K562 (cell line): ENCODE measurements around the gene SLC7A11. TPM values are rescaled to one million over a fixed set of nuclear protein-coding genes. Genes with fewer than 3 reads are reported as not detected.

Experiments used
- CBFB ChIP-seq: sonication (generic); formaldehyde crosslinking; IDR thresholded peaks from 2 replicates; pipeline ENCODE4 v1.4.0; 2020; ENCODE audit warnings: mild to moderate bottlenecking, missing genetic modification reagents
- CCNT2 ChIP-seq: IDR thresholded peaks from 2 replicates; pipeline ENCODE4 v1.6.1; 2011; ENCODE audit warnings: borderline replicate concordance, low read depth, mild to moderate bottlenecking, moderate library complexity, mixed read lengths, low read length; ENCODE audit not compliant: insufficient read length; ENCODE audit errors: extremely low read depth
- CREB1 ChIP-seq, 2 experiments: sonication (generic) in 1 of 2; formaldehyde crosslinking in 1 of 2; IDR thresholded peaks; 2 replicates each; pipeline versions ENCODE4 v1.6.1 to v1.8.0; 2012 to 2022; ENCODE audit warnings: inconsistent platforms in 1 of 2, mild to moderate bottlenecking in 1 of 2, missing genetic modification reagents in 1 of 2, moderate library complexity in 1 of 2
- ETS2 ChIP-seq: IDR thresholded peaks from 2 replicates; pipeline ENCODE4 v1.6.1; 2016; ENCODE audit warnings: borderline replicate concordance, missing genetic modification characterization, mild to moderate bottlenecking, moderate library complexity, missing compliant biosample characterization; ENCODE audit not compliant: poor library complexity, severe bottlenecking
- EZH2 ChIP-seq: IDR thresholded peaks from 2 replicates; pipeline ENCODE4 v1.6.1; 2012; ENCODE audit warnings: low read depth, mild to moderate bottlenecking, inconsistent platforms, low read length, borderline replicate concordance
- HCFC1 ChIP-seq: IDR thresholded peaks from 2 replicates; pipeline ENCODE4 v1.6.1; 2012; ENCODE audit warnings: low read depth, low read length, improper control_type of control experiment
- ILK ChIP-seq: fragments of 450-650 bp; IDR thresholded peaks from 2 replicates; pipeline ENCODE4 v1.6.1; 2016; ENCODE audit warnings: missing genetic modification characterization, low read depth, mild to moderate bottlenecking, missing compliant biosample characterization, moderate library complexity, borderline replicate concordance
- KDM5B ChIP-seq: fragments of 200-600 bp; sonication (generic); IDR thresholded peaks from 2 replicates; pipeline ENCODE4 v1.6.1; 2012; ENCODE audit warnings: low read depth, mild to moderate bottlenecking, moderate library complexity, low read length, control low read depth, inconsistent platforms; ENCODE audit not compliant: insufficient replicate concordance
- MAFK ChIP-seq: IDR thresholded peaks from 2 replicates; pipeline ENCODE4 v1.6.1; 2011; ENCODE audit warnings: low read length, improper control_type of control experiment
- MEIS2 ChIP-seq: fragments of 450-650 bp; IDR thresholded peaks from 2 replicates; pipeline ENCODE4 v1.6.1; 2014; ENCODE audit warnings: mild to moderate bottlenecking; ENCODE audit not compliant: partially characterized antibody
- NCOR1 ChIP-seq: fragments of 450-650 bp; IDR thresholded peaks from 2 replicates; pipeline ENCODE4 v1.6.1; 2016; ENCODE audit warnings: mild to moderate bottlenecking, moderate library complexity
- OTX1 ChIP-seq: fragments of 450-650 bp; formaldehyde crosslinking; IDR thresholded peaks from 2 replicates; pipeline ENCODE4 v1.4.0; 2022; ENCODE audit warnings: mild to moderate bottlenecking
- PTTG1 ChIP-seq: fragments of 450-650 bp; IDR thresholded peaks from 2 replicates; pipeline ENCODE4 v1.6.1; 2016; ENCODE audit warnings: low read depth, mild to moderate bottlenecking, missing genetic modification characterization, missing compliant biosample characterization
- SETDB1 ChIP-seq: IDR thresholded peaks from one replicate; pipeline ENCODE4 v1.6.1; 2012; ENCODE audit warnings: low read length, control low read depth, inconsistent platforms
- SUPT5H ChIP-seq: fragments of 450-650 bp; IDR thresholded peaks from 2 replicates; pipeline ENCODE4 v1.6.1; 2016
- TEAD4 ChIP-seq, 2 experiments: sonication (generic) in 1 of 2; formaldehyde crosslinking in 1 of 2; IDR thresholded peaks; 2 replicates each; pipeline versions ENCODE4 v1.6.1 to v1.8.0; 2012 to 2022; ENCODE audit warnings: borderline replicate concordance in 1 of 2, inconsistent platforms in 1 of 2, low read length in 1 of 2, mild to moderate bottlenecking in 1 of 2, missing genetic modification reagents in 1 of 2
- THRAP3 ChIP-seq: fragments of 450-650 bp; IDR thresholded peaks from 2 replicates; pipeline ENCODE4 v1.6.1; 2016; ENCODE audit warnings: mild to moderate bottlenecking, inconsistent platforms, borderline replicate concordance
- ZFX ChIP-seq: sonication (generic); formaldehyde crosslinking; IDR thresholded peaks from 2 replicates; pipeline ENCODE4 v1.8.0; 2022; ENCODE audit warnings: mild to moderate bottlenecking, missing genetic modification reagents, moderate library complexity
- ZNF140 ChIP-seq: fragments of 250-450 bp; sonication (Bioruptor Pico); IDR thresholded peaks from 2 replicates; pipeline ENCODE4 v1.8.0; 2021; ENCODE audit warnings: moderate library complexity, mild to moderate bottlenecking, inconsistent platforms
- ZNF707 ChIP-seq: fragments of 250-450 bp; sonication (Bioruptor Pico); conservative IDR thresholded peaks from 2 replicates; pipeline ENCODE4 v1.8.0; 2022; ENCODE audit warnings: inconsistent platforms, mild to moderate bottlenecking, moderate library complexity
- ZNF77 ChIP-seq: fragments of 250-450 bp; sonication (Bioruptor Pico); IDR thresholded peaks from 2 replicates; pipeline ENCODE4 v1.5.0; 2020
- polyA plus RNA-seq, 8 experiments: library from polyadenylated mRNA; depleted of rRNA in 4 of 8; stranded (reverse) in 5 of 8; unstranded in 3 of 8; fragments of >200 nt; fragmentation: Nextera tagmentation in 2 of 8; fragmentation: Illumina TruSeq in 1 of 8; extraction: Ambion mirVana in 2 of 8; extraction: Trizol in 1 of 8; gene quantifications; 2 replicates each; pipeline versions ENCODE4 v1.2.1 to v1.2.3, GENCODE V29; 2011 to 2014; ENCODE audit warnings: inconsistent platforms in 1 of 8, missing spikeins in 1 of 8
- total RNA-seq, 7 experiments: library from RNA; depleted of rRNA in 6 of 7; stranded (reverse); fragments of >200 nt in 6 of 7; fragmentation: Illumina TruSeq in 2 of 7; extraction: Trizol in 2 of 7; gene quantifications; 2 replicates each; pipeline versions ENCODE4 v1.2.1 to v1.2.3, GENCODE V29; 2011 to 2021; ENCODE audit warnings: low replicate concordance in 1 of 7
- TF ChIP-seq, protein P1 (sequence below): fragments of 250-450 bp; sonication (Bioruptor Pico); IDR thresholded peaks from 2 replicates; pipeline ENCODE4 v1.5.0; 2022; ENCODE audit warnings: mild to moderate bottlenecking
- TF ChIP-seq, protein P2 (sequence below): fragments of 250-450 bp; sonication (Bioruptor Pico); IDR thresholded peaks from 2 replicates; pipeline ENCODE4 v1.8.0; 2021; ENCODE audit warnings: moderate library complexity, mild to moderate bottlenecking, inconsistent platforms

SLC7A11 gene
- total and polyA plus RNA-seq, 9 of the 15 experiments (the other 6 are each of a cell fraction or from before 2014, with no cell fraction given), result 4.5 to 26.1 (median 13.5) TPM

- peak; percentile 96 for TF ChIP-seq KDM5B
- TF ChIP-seq ETS2, result no peak
- TF ChIP-seq ZFX, result no peak
- no peak for TF ChIP-seq EZH2
- TF ChIP-seq HCFC1, result 0 out of 2 replicates have a peak, but pooled peaks have one; percentile 32
- TF ChIP-seq CCNT2, result no peak
- TF ChIP-seq ZNF707 (CRISPR knock-in tag), result no peak
- TF ChIP-seq ZNF77 (CRISPR knock-in tag), result no peak
- TF ChIP-seq MAFK, result peak; percentile 92
- TF ChIP-seq PTTG1 (tag), result no peak
- peak; percentile 68 for TF ChIP-seq TEAD4 (IDR thresholded peaks at IDR 0.05; ENCODE audit: low read length)
- no peak for TF ChIP-seq TEAD4 (CRISPR knock-in tag; IDR thresholded peaks at IDR 0.05; ENCODE audit: borderline replicate concordance)
- TF ChIP-seq ZNF140 (CRISPR knock-in tag), result no peak
- TF ChIP-seq THRAP3, result no peak
- TF ChIP-seq, protein P1, sequence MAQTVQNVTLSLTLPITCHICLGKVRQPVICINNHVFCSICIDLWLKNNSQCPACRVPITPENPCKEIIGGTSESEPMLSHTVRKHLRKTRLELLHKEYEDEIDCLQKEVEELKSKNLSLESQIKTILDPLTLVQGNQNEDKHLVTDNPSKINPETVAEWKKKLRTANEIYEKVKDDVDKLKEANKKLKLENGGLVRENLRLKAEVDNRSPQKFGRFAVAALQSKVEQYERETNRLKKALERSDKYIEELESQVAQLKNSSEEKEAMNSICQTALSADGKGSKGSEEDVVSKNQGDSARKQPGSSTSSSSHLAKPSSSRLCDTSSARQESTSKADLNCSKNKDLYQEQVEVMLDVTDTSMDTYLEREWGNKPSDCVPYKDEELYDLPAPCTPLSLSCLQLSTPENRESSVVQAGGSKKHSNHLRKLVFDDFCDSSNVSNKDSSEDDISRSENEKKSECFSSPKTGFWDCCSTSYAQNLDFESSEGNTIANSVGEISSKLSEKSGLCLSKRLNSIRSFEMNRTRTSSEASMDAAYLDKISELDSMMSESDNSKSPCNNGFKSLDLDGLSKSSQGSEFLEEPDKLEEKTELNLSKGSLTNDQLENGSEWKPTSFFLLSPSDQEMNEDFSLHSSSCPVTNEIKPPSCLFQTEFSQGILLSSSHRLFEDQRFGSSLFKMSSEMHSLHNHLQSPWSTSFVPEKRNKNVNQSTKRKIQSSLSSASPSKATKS (CRISPR knock-in tag), result no peak
- TF ChIP-seq OTX1 (CRISPR knock-in tag), result no peak
- no peak for TF ChIP-seq ILK (tag)
- TF ChIP-seq SETDB1, result no peak
- TF ChIP-seq CREB1 (IDR thresholded peaks at IDR 0.05), result peak; percentile 57; the same call in 1 of the 2 replicates
- TF ChIP-seq CREB1 (CRISPR knock-in tag; IDR thresholded peaks at IDR 0.05), result no peak
- peak; percentile 80 for TF ChIP-seq MEIS2
- peak; percentile 95 for TF ChIP-seq SUPT5H
- TF ChIP-seq, protein P2, sequence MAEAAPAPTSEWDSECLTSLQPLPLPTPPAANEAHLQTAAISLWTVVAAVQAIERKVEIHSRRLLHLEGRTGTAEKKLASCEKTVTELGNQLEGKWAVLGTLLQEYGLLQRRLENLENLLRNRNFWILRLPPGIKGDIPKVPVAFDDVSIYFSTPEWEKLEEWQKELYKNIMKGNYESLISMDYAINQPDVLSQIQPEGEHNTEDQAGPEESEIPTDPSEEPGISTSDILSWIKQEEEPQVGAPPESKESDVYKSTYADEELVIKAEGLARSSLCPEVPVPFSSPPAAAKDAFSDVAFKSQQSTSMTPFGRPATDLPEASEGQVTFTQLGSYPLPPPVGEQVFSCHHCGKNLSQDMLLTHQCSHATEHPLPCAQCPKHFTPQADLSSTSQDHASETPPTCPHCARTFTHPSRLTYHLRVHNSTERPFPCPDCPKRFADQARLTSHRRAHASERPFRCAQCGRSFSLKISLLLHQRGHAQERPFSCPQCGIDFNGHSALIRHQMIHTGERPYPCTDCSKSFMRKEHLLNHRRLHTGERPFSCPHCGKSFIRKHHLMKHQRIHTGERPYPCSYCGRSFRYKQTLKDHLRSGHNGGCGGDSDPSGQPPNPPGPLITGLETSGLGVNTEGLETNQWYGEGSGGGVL (CRISPR knock-in tag), result no peak
- peak; percentile 43; the same call in 1 of the 2 replicates for TF ChIP-seq NCOR1
- TF ChIP-seq CBFB (CRISPR knock-in tag), result no peak
Measured at GRCh38 chr4:138242076-138242833, at the start of gene SLC7A11 (continued).
